Heart left ventricle (tissue), 16 donors: ENCODE results near the gene VTI1A. TPM values are rescaled to one million over a fixed set of nuclear protein-coding genes. Genes with fewer than 3 reads are reported as not detected.

Experiments used
- ATAC-seq, 4 donors: fragments of 200-7000 bp; cut with Tn5 transposase; one replicate each; pipeline ENCODE4 v1.9.1; 2020 to 2022; ENCODE audit warnings: moderate library complexity in 4 of 4, mild to moderate bottlenecking in 3 of 4, moderate number of reproducible peaks in 1 of 4
- DNase-seq, 5 donors: peaks; one replicate each; pipeline ENCODE4 v3.0.0-alpha.2; 2020
- H3K27ac ChIP-seq, 12 donors: fragments of 200-600 bp; sonication (generic) in 4 of 12; one replicate each; pipeline versions ENCODE4 v1.5.0 to v1.8.0; 2016 to 2022; ENCODE audit warnings: mild to moderate bottlenecking in 2 of 12
- H3K27me3 ChIP-seq, 9 donors: fragments of 200-600 bp; sonication (generic) in 2 of 9; one replicate each; pipeline versions ENCODE4 v1.5.1 to v1.8.0; 2016 to 2022; ENCODE audit warnings: mild to moderate bottlenecking in 3 of 9
- H3K36me3 ChIP-seq, 9 donors: fragments of 200-600 bp; sonication (generic) in 2 of 9; one replicate each; pipeline versions ENCODE4 v1.5.0 to v1.8.0; 2018 to 2022; ENCODE audit warnings: mild to moderate bottlenecking in 2 of 9
- H3K4me1 ChIP-seq, 12 donors: fragments of 200-600 bp; sonication (generic) in 4 of 12; one replicate each; pipeline versions ENCODE4 v1.5.0 to v1.8.0; 2016 to 2022; ENCODE audit warnings: mild to moderate bottlenecking in 3 of 12
- H3K4me3 ChIP-seq, 12 donors: fragments of 200-600 bp; sonication (generic) in 4 of 12; one replicate each; pipeline versions ENCODE4 v1.5.0 to v1.8.0; 2017 to 2022; ENCODE audit warnings: mild to moderate bottlenecking in 9 of 12, moderate library complexity in 4 of 12
- H3K9me3 ChIP-seq, 12 donors: fragments of 200-600 bp; sonication (generic) in 4 of 12; one replicate each; pipeline versions ENCODE4 v1.5.0 to v1.8.0; 2016 to 2022; ENCODE audit warnings: mild to moderate bottlenecking in 1 of 12
- CTCF ChIP-seq, 12 donors: fragments of 200-600 bp; sonication (generic) in 4 of 12; IDR thresholded peaks; one replicate each; pipeline versions ENCODE4 v1.5.0 to v1.8.0; 2018 to 2022; ENCODE audit warnings: antibody characterized with exemption in 12 of 12, mild to moderate bottlenecking in 5 of 12
- POLR2A ChIP-seq, 2 donors: fragments of 450-650 bp; IDR thresholded peaks; one replicate each; pipeline ENCODE4 v1.6.1; 2017; ENCODE audit warnings: antibody characterized with exemption in 2 of 2, mild to moderate bottlenecking in 2 of 2, moderate library complexity in 2 of 2
- WGBS, 4 donors: extraction: QIAGEN DNeasy Blood & Tissue Kit in 2 of 4; methylation state at CpG; one replicate each; pipeline versions ENCODE4 v1.1.5 to v1.1.7; 2013 to 2018; 5-methylcytosine and 5-hydroxymethylcytosine counted together
- intact Hi-C, 10 donors: fragments of 100-400 bp; cut with DNase I; formaldehyde crosslinking; loops; one replicate each; pipeline versions ENCODE4 v1.11.1 to v1.14.2; 2022
- polyA plus RNA-seq, 2 donors: library from polyadenylated mRNA; stranded (reverse); fragments of 200-250 nt; gene quantifications; one replicate each; pipeline ENCODE4 v1.2.3, GENCODE V29; 2013
- total RNA-seq, 9 donors: library from RNA; depleted of rRNA in 2 of 9; stranded (reverse); fragments of >200 nt in 2 of 9; fragmentation: NEBNext Ultra II Directional in 3 of 9; extraction: Animal tissue kit (Norgen Biotek cat#: 25700) in 3 of 9; gene quantifications; one replicate each; pipeline versions ENCODE4 v1.1.0 to v1.2.4, GENCODE V29; 2016 to 2023
- donor health status: ischemic (EF 13 %, LVEDD 7.1; RV severe dilation, severe dysfunction).
- donor health status: healthy with polysubstance abuse.
- donor health status: DM: no; HTN: yes; CAD: no.
- donor health status: DM: no; HTN: no; CAD: no.
- donor health status: ischemic (EF 25% LVEDD 6.9; RV normal size, moderate dysfunction).
- donor health status: ischemic (EF 25% LVEDD 5.7; RV mildly dilated, moderate dysfunction).
- donor health status: healthy.
- donor health status: DM: yes; HTN: yes; CAD: no.
- donor health status: ischemic (EF 35%, LVEDD 5.7; RV mildly dilated, moderate dysfunction).
- donor health status: nonischemic (EF 11% LVEDD 7.7; RV severe dilation, severe dysfunction).
- donor health status: DM: yes; HTN: yes; CAD: no.
- donor health status: PGD.
- donor health status: ischemic (EF 29% LVEDD 5.4; RV normal size, mild dysfunction).
- donor health status: nonischemic (EF 23%, LVEDD 6.1; RV moderate dilation, normal function).

VTI1A gene
- total and polyA plus RNA-seq, 11 donors, result 6.0 to 33.1 (median 23.2) TPM

- Histone ChIP-seq H3K4me3 (no peak overlapping the region), H3K9me3 (no peaks in the 10 kb centered on the region), H3K4me1 (peaks cover 0 to 10% (median 0%) of the 10 kb centered on the region in 12 donors), H3K36me3 (peaks cover 0 to 57% (median 43%) of the 10 kb centered on the region in 9 donors), H3K27ac (no peak overlapping the region), H3K27me3 (no peaks in the 10 kb centered on the region)
- WGBS, 4 donors, result 93 to 98% (median 94%) methylated on average over 1 of the region's 1 CpG
- DNase-seq (no peak), ATAC-seq (no peak)
- TF ChIP-seq CTCF (IDR thresholded peaks at IDR 0.05) (no peak), POLR2A (IDR thresholded peaks at IDR 0.05) (no peak)
- intact Hi-C loops, result no loop called here
Measured at GRCh38 chr10:112467541-112468075, 20.6 kb downstream of the VTI1A start.

- Histone ChIP-seq H3K4me1 (peaks cover 0 to 10% (median 0%) of the 10 kb centered on the region in 12 donors), H3K36me3 (peaks cover 0 to 27% (median 16%) of the 10 kb centered on the region in 9 donors), H3K9me3 (no peaks in the 10 kb centered on the region), H3K27me3 (no peaks in the 10 kb centered on the region), H3K4me3 (no peak overlapping the region), H3K27ac (no peak overlapping the region)
- intact Hi-C loops, result loop anchor here in 8 of 10 donors (2.0 to 10.0 kb wide), 3 partner anchors 913 to 915 kb away; no protein-coding TSS in a partner anchor
- TF ChIP-seq POLR2A (IDR thresholded peaks at IDR 0.05) (no peak), CTCF (IDR thresholded peaks at IDR 0.05) (peak; percentile 60 to 81 (median 70))
- no peak for DNase-seq
- WGBS, 4 donors, result 24 to 34% (median 26%) methylated on average over 4 of the region's 4 CpGs
- ATAC-seq, result peak; percentile 17 to 63 (median 56)
Measured at GRCh38 chr10:112471878-112472487, 25.0 kb downstream of the VTI1A start.

- Histone ChIP-seq H3K27me3 (no peaks in the 10 kb centered on the region), H3K4me3 (no peak overlapping the region), H3K27ac (no peak overlapping the region), H3K4me1 (peaks cover 0 to 10% (median 0%) of the 10 kb centered on the region in 12 donors), H3K36me3 (no peaks in the 10 kb centered on the region), H3K9me3 (no peaks in the 10 kb centered on the region)
- WGBS, 4 donors, result 87 to 89% (median 89%) methylated on average over 3 of the region's 3 CpGs
- intact Hi-C loops, result loop anchor here in 7 of 10 donors (5.0 to 10.0 kb wide), 4 partner anchors 247 to 912 kb away; no protein-coding TSS in a partner anchor
- TF ChIP-seq CTCF (IDR thresholded peaks at IDR 0.05) (peak in 11 of 12 donors; percentile 6 to 52 (median 28)), POLR2A (IDR thresholded peaks at IDR 0.05) (no peak)
- no peak for ATAC-seq
- no peak for DNase-seq
Measured at GRCh38 chr10:112475575-112476218, 28.7 kb downstream of the VTI1A start.

GRCh38 chr10:112481602-112482001 is 34.6 kb downstream of the VTI1A start:
- intact Hi-C loops, result loop anchor here in 1 of 10 donors (10.0 kb wide), 1 partner anchor 1083 kb away; no protein-coding TSS in a partner anchor
- Histone ChIP-seq H3K36me3 (no peaks in the 10 kb centered on the region), H3K4me3 (no peak overlapping the region), H3K9me3 (no peaks in the 10 kb centered on the region), H3K27me3 (no peaks in the 10 kb centered on the region), H3K27ac (no peak overlapping the region), H3K4me1 (no peaks in the 10 kb centered on the region)
- WGBS, 4 donors, result 76 to 89% (median 81%) methylated on average over 3 of the region's 3 CpGs
- peak in 1 of 12 donors; percentile 5 for TF ChIP-seq CTCF (IDR thresholded peaks at IDR 0.05)
- TF ChIP-seq POLR2A (IDR thresholded peaks at IDR 0.05), result no peak
- DNase-seq (no peak), ATAC-seq (no peak)
